SK-N-MC (cell line): ENCODE results near the gene ID3.
A peak's percentile ranks its signal among the peaks of the same experiment; 100 is the strongest.

Experiments
- DNase-seq: peaks from one replicate; pipeline ENCODE4 v3.0.0-alpha.2; 2011; ENCODE audit warnings: low read depth, low spot score
- H3K27ac ChIP-seq: fragments of 200-600 bp; sonication (generic); 2 replicates; pipeline ENCODE4 v1.5.1; 2016; ENCODE audit warnings: mixed run types
- H3K36me3 ChIP-seq: fragments of 200-600 bp; sonication (generic); 2 replicates; pipeline ENCODE4 v1.6.1; 2017; ENCODE audit warnings: antibody characterized with exemption, low read length, mixed read lengths; ENCODE audit not compliant: insufficient read depth
- H3K4me3 ChIP-seq: fragments of 200-600 bp; sonication (generic); 2 replicates; pipeline ENCODE4 v1.5.1; 2016
- H3K9ac ChIP-seq: fragments of 200-600 bp; sonication (generic); 2 replicates; pipeline ENCODE4 v1.8.0; 2017; ENCODE audit warnings: mixed run types, mixed read lengths; ENCODE audit not compliant: insufficient read length
- H3K9me3 ChIP-seq: fragments of 200-600 bp; sonication (generic); 2 replicates; pipeline ENCODE4 v1.6.1; 2017; ENCODE audit warnings: low read depth, mild to moderate bottlenecking, antibody characterized with exemption, low read length, moderate library complexity, mixed read lengths
- EZH2 ChIP-seq: fragments of 200-600 bp; sonication (generic); IDR thresholded peaks from one replicate; pipeline ENCODE4 v1.6.1; 2017; ENCODE audit warnings: antibody characterized with exemption
- FOXP2 ChIP-seq: optimal IDR thresholded peaks from 2 replicates; pipeline ENCODE3; 2011; ENCODE audit warnings: mild to moderate bottlenecking, moderate library complexity; ENCODE audit not compliant: insufficient read depth; ENCODE audit errors: extremely low read length, control extremely low read depth
- POLR2AphosphoS5 ChIP-seq: IDR thresholded peaks from 2 replicates; pipeline ENCODE4 v1.6.1; 2012; ENCODE audit warnings: mild to moderate bottlenecking, low read depth, low read length, borderline replicate concordance

The ID3 gene, protein sequence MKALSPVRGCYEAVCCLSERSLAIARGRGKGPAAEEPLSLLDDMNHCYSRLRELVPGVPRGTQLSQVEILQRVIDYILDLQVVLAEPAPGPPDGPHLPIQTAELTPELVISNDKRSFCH

DNA sequence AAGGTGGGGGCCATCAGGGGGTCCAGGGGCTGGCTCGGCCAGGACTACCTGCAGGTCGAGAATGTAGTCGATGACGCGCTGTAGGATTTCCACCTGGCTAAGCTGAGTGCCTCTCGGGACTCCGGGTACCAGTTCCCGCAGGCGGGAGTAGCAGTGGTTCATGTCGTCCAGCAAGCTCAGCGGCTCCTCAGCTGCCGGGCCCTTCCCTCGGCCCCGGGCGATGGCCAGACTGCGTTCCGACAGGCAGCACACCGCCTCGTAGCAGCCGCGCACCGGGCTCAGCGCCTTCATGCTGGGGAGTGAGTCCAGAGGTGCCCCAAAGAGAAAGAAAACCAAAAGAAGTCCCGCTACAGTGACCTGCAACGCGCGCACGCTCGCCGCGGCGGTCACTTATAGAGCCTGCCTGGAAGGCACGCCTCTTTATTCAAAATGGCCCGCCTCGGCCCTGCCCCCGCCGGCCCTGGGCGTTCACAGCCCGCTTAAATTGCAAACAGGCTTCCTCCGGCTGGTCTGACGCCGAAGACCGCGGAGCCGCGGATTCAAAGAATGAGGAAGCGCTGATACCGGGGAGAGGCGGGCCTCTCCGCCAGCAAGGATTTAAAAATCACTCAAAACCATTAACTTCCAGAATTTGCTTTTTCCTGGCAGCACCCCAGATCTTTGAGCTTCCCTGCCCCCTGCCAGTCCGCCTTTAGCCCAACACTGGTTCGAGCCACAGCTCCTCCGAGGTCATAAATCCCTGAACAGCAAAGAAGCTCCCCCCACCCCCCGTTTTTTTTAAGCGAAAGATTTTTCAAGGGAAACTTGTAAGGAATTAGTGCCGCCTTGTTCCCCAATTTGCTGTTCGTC, at the start of gene ID3:
TSS of gene ID3 (minus strand) at position 366 of the 849 bp plus-strand sequence. CDS start at position 291, 75 bp downstream.
- Histone ChIP-seq H3K27ac (peak within 1 kb of the TSS; percentile 100), H3K9me3 (no peaks in the 10 kb centered on the region), H3K9ac (peak within 1 kb of the TSS; percentile 89), H3K4me3 (peak within 1 kb of the TSS; percentile 99), H3K36me3 (peaks cover 27% of the 10 kb centered on the region)
- peak; percentile 94 for DNase-seq
- TF ChIP-seq POLR2AphosphoS5 (peak; percentile 99), EZH2 (no peak)

DNA sequence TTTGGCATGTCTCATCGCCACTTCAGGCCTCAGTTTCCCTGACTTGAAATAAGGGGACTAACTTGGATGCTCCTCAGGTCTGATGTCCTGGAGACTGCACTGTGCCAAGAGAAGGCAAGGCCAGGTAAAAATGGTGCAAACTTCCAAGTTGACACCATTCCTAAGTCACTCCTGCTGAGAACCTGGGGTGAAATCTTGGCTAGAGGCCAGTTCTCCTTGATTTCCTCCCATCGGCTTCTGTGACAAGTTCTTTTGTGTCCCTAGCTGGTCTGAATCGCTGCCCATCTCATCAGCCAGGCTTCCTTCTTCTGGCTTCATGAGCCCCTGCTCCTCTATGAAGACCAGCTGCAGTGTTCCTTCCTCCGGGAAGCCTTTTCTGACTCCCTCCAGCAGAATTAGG, 48.6 kb upstream of the ID3 start:
- no peak for DNase-seq
- no peak overlapping the region for H3K4me3 ChIP-seq
- TF ChIP-seq EZH2 (no peak), POLR2AphosphoS5 (no peak), FOXP2 (no peak)

DNA sequence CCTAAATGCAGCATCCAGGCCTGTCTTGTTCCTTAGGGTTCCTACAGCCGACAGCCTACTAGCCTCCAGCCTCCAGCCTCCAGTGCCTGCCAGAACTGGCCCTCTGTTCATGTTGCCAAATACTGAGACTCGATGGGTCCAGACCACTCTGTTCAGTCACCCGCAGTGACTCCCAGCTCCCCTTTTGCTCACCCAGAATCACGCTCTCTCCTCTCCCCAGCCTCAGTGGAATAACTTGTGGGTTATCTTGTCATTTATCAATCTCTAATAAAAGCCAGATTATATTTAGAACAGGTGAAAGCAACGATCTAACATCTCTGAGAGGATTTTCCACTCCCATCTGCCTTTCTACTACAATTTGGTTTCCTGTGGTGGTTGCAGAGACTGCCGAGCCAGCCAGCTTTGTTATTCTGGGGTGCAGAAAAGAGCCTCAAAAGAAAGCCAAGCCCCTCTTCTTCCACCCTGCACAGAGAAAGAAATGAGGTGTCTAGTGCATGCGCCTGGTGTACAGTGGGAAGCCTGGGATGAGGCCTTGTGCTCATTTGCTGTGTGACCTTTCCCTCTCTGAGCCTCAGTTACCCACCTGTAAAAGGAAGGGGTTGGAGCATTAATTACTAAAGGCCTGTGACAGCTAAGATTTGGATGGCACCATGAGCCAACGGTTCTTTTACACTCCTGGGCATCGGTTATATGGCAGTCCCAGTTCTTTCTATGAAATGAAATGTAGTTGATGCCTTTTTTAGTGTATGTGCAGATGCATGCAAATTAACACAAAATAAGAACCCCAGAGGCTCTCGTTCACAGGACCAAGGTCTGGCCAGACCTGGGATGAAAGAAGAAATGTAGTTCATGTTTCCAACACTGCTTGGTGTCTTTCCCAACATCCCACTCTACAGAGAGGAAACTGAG, 42.9 kb upstream of the ID3 start:
- no peak for DNase-seq
- no peak for TF ChIP-seq FOXP2
- no peak for TF ChIP-seq POLR2AphosphoS5
- no peak for TF ChIP-seq EZH2
- H3K36me3 ChIP-seq: no peaks in the 10 kb centered on the region
- no peaks in the 10 kb centered on the region for H3K9me3 ChIP-seq
- H3K9ac ChIP-seq: no peak overlapping the region
- no peak overlapping the region for H3K4me3 ChIP-seq
- no peak overlapping the region for H3K27ac ChIP-seq

More for the DNA sequence above, 48.6 kb upstream of the ID3 start:
- H3K27ac ChIP-seq: no peak overlapping the region
- no peak overlapping the region for H3K9ac ChIP-seq
- H3K9me3 ChIP-seq: no peaks in the 10 kb centered on the region
- H3K36me3 ChIP-seq: no peaks in the 10 kb centered on the region

DNA sequence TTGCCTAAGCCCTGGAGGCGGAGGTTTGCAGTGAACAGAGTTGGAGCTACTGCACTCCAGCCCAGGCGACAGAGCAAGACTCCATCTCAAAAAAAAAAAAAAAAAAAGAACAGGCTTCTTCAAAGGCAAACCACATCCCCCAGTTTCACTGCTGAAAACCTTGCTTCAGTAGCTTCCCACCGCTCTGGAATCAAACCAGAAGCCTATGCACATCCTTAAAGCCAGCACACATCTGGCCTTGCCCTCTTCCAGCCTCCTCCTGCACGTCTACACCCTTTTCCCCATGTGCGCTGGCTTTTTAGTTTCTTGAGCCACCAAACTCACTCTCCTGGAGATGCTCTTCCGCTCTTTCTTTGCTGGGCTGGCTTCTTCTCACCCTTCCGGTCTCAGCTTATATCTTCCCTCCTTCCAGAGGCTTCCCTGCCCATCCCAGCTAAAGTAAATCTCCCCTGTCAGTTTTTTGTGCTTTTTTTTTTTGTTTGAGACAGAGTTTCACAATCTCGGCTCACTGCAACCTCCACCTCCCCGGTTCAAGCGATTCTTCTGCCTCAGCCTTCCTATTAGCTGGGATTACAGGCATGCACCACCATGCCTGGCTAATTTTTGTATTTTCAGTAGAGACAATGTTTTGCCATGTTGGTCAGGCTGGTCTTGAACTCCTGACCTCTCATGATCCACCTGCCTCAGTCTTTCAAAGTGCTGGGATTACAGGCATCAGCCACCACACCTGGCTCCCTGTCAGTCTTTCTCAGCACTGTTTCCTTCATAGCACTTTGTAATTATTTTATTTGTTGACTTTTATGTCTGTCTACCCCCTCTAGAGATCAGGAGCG, 42.0 kb upstream of the ID3 start:
- Histone ChIP-seq H3K9me3 (no peaks in the 10 kb centered on the region), H3K4me3 (no peak overlapping the region), H3K27ac (no peak overlapping the region), H3K9ac (no peak overlapping the region), H3K36me3 (no peaks in the 10 kb centered on the region)
- DNase-seq: no peak
- TF ChIP-seq POLR2AphosphoS5 (no peak), FOXP2 (no peak), EZH2 (no peak)

DNA sequence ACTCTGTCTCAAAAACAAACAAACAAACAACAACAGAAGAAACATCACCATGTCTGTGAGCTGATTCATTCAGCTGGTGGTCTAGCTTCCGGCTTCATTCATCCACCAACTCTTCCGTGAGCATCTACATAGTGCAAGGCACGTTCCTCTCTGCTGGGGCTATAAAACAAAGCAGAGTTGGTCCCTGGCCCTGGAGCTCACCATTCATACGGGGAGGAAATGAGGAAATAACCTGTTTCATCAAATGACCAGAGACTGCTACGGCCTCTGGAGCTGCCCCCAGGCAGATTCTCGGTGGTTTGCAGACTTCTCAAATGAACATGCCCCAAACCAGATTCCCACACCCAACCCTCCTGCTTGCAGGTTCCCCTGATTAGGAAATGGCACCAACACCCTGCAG, 41.0 kb upstream of the ID3 start:
- Histone ChIP-seq H3K27ac (no peak overlapping the region), H3K9me3 (no peaks in the 10 kb centered on the region), H3K9ac (no peak overlapping the region), H3K4me3 (no peak overlapping the region), H3K36me3 (no peaks in the 10 kb centered on the region)
- no peak for DNase-seq
- TF ChIP-seq POLR2AphosphoS5 (no peak), EZH2 (no peak), FOXP2 (no peak)

DNA sequence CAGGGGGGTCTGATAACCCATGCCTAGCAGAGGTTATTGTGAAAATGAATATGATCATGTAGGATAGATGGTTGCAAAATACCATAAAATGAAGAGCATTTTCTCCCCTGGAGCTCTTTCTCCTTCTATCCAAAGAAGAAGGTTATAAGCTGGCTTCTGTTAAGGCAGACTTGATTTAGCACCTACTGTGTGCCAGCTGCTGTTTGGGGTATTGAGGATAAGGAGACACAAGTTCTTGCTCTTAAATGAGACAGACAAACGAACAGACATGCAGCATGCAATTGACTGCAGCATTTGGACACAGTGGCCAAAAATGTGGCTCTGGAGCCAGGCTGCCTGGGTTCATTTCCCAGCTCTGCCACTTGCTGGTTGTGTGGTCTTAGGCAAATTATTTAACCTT, 39.8 kb upstream of the ID3 start:
- Histone ChIP-seq H3K4me3 (peak overlapping the region; percentile 60; the same call in 1 of the 2 replicates), H3K36me3 (no peaks in the 10 kb centered on the region), H3K9me3 (no peaks in the 10 kb centered on the region), H3K9ac (no peak overlapping the region), H3K27ac (peak overlapping the region; percentile 92)
- no peak for TF ChIP-seq EZH2
- no peak for TF ChIP-seq POLR2AphosphoS5
- no peak for TF ChIP-seq FOXP2
- DNase-seq: no peak

DNA sequence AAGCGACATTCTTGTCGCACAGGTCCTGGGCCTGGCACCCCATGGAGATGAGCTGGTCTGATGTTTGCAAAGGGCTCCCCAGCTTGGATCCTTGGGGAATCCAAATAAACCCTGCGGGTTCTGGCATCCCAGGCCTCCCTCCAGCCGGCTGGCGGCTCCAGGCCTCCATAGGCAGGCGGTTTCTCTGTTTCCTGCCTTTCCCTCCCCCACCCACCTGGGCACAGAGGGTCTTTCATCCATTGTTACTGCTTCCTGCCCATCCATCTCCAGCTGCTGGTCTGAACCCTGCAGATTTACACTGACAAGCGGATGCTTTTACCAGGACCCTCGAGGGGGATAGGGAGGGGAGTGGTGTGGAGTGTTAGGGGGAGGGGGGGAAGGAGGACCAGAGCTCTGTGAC, 39.1 kb upstream of the ID3 start:
- TF ChIP-seq POLR2AphosphoS5 (no peak), FOXP2 (no peak), EZH2 (no peak)
- Histone ChIP-seq H3K9me3 (no peaks in the 10 kb centered on the region), H3K9ac (no peak overlapping the region), H3K27ac (peak overlapping the region; percentile 92), H3K4me3 (peak overlapping the region; percentile 60), H3K36me3 (no peaks in the 10 kb centered on the region)
- DNase-seq: no peak
